OCI-M2 (cell line): Measurements from ENCODE around the gene CALU.

Experiments
- DNase-seq: peaks from one replicate; lab custom pipeline; 2025; ENCODE audit not compliant: unreplicated experiment; lab: John Stamatoyannopoulos, UW

CALU gene

GRCh38 chr7:128745706-128746105, 6.5 kb downstream of the CALU start:
- no peak for DNase-seq

- DNase-seq, result no peak
Measured at GRCh38 chr7:128747327-128748079, 8.3 kb downstream of the CALU start.

- no peak for DNase-seq
Measured at GRCh38 chr7:128752251-128752650, 13.1 kb downstream of the CALU start.

DNA sequence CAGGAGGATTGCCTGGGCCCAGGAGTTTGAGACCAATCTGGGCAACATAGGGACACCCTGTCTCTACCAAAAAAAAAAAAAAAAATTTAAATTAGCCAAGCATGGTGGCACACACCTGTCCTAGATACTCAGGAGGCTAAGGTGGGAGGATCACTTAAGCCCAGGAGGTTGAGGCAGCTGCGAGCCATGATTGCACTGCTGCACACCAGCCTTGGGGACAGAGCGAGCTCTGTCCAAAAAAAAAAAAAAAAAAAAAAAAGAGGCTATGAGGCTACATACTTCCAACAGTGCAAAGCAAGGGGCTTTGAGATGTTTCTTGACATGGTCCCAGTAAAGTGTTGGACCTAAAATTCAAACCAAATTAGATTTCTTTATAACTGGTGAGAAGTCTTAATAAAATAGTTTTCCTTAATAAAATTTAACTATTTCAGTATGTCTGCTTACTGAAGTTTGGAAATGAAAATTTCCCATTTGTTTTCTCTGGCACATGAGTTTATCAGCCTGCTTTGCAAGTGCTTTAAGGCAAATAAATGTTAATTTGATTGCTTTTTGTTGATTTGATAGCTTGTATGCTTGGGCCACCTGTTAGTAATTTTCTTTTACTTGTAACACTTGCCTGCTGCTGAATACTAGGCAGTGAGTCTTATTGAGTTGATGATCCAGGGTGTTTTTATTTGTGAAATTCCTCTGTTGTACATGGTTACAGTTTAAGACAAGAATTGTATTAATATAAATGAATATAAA, 16.1 kb downstream of the CALU start:
- no peak for DNase-seq

DNA sequence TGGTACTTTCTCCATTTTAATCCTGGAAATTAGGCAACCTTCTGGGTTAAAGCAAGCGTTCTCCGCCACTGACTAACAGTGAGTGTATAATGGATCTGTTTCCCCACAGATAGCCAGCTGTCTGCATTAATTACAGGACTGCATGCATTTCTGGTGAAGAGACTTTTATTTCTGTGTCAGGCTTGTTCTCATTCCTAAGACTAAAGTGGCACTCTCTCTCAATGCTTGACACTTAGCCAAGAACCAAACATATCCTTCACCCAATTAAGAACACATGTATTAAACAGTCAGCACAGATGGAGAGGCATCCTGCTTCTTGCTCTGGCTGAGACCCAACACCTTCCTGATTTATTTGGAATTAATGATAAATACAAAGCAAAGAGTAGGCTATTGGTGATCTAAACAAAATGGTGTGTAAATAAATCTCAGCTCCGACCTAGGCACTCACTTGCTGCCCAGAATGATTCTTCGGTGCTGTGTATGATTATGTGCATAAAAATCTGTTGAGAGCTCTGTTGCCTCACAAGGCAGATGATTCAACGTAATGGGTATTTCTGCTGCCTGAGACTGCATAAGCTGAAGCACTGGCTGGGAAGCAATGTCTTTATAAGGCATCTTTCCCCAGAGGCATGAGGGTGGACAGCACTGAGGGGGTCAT, 16.8 kb downstream of the CALU start:
- DNase-seq, result no peak

- no peak for DNase-seq
Measured at GRCh38 chr7:128757203-128757602, 18.0 kb downstream of the CALU start.

DNA sequence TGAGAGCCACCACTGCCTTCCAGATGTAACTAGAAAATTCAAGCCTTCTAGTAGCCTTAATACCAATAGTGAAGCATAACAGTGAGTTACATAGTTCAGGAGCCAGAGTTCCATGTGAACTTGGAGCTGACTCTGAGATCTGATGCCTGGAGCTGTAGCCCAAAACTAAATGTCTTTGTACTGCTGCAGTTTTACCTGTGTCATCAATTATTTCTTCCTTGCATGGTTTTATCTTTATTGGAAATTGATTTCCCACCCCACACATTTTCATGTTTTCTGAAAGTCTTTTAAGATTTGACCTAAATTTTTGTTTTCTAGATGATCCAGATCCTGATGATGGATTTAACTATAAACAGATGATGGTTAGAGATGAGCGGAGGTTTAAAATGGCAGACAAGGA, 19.4 kb downstream of the CALU start:
- DNase-seq, result no peak

GRCh38 chr7:128759242-128759641, 20.1 kb downstream of the CALU start:
- no peak for DNase-seq

GRCh38 chr7:128763541-128763940, 24.4 kb downstream of the CALU start:
- no peak for DNase-seq

GRCh38 chr7:128767475-128768110, 28.4 kb downstream of the CALU start:
- DNase-seq, result no peak

GRCh38 chr7:128770233-128770632, 31.1 kb downstream of the CALU start:
- DNase-seq, result no peak

GRCh38 chr7:128773604-128774003, 34.4 kb downstream of the CALU start:
- no peak for DNase-seq

DNA sequence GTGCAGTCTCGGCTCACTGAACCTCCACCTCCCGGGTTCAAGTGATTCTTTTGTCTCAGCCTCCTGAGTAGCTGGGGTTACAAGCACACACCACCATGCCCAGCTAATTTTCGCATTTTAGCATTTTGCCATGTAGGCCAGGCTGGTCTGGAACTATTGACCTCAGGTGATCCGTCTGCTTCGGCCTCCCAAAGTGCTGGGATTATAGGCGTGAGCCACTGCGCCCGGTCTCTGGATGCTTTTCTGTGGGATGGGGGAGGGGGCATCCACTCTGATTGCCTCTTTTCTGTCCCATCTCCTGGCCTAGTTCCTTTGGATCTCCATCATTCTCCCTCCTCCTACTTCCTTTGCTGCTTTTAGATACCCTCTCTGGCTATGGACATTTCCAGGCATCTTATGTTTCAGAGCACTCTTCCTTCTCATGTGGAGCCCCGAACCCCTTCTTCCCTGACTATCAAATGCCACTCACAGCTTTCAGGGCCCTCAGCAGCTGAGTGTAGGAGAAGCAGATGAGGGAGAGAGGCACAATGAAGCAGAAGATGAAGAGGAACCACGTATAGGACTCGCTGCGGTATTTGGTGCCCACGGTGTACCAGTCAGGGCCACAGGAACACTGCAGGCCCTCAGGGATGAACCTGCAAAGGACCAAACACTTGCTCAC, 35.0 kb downstream of the CALU start:
- no peak for DNase-seq

- DNase-seq, result no peak
Measured at GRCh38 chr7:128774921-128775320, 35.8 kb downstream of the CALU start.

- DNase-seq, result no peak
Measured at GRCh38 chr7:128775744-128776474, 36.8 kb downstream of the CALU start, which contains the start of gene OPN1SW. TSS of gene OPN1SW (minus strand) at chr7:128775794. CDS start at chr7:128775781, 13 bp downstream.

- DNase-seq, result no peak
Measured at GRCh38 chr7:128777156-128778123, 38.3 kb downstream of the CALU start.

DNA sequence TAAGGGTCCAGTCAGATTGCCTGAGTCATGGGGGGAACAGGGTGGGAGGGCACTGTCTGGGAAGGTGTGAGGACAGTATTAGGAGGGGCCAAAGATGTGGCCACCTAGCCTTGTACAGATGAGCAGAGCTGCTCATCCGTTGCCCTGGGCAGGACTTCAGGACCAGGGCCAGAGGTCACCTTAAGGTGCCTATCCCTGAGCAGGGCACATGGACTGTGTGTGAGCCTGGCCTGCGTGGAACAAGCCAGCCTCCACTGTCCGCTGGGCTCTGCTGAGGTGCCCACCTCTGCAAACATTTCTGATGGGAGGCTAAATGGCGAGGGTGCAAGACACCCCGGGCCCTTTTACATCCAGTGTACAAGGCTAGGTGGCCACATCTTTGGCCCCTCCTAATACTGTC, 39.8 kb downstream of the CALU start:
- no peak for DNase-seq

DNA sequence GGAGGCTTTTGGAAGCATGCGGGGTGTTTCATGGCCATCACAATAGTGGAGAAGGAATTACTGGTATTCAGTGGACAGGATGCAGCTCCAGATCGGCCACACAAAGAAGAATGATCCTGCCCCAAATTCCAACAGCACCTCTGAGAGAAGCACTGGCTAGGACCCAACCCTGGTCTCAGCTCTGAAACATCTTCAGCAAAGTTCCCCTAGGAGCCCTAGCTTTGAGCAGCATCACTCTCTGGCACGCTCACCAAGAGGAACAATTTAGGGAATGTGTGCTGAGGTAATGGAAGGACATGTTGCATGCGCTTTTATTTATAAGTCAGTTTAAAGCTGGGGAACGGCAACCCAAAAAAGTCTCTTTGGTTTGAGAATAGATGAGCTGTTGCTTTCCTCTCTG, 42.0 kb downstream of the CALU start:
- DNase-seq, result no peak

GRCh38 chr7:128781851-128782250, 42.7 kb downstream of the CALU start:
- no peak for DNase-seq
